ENCODE results near the gene ARFGAP1.

Gene ARFGAP1

DNA sequence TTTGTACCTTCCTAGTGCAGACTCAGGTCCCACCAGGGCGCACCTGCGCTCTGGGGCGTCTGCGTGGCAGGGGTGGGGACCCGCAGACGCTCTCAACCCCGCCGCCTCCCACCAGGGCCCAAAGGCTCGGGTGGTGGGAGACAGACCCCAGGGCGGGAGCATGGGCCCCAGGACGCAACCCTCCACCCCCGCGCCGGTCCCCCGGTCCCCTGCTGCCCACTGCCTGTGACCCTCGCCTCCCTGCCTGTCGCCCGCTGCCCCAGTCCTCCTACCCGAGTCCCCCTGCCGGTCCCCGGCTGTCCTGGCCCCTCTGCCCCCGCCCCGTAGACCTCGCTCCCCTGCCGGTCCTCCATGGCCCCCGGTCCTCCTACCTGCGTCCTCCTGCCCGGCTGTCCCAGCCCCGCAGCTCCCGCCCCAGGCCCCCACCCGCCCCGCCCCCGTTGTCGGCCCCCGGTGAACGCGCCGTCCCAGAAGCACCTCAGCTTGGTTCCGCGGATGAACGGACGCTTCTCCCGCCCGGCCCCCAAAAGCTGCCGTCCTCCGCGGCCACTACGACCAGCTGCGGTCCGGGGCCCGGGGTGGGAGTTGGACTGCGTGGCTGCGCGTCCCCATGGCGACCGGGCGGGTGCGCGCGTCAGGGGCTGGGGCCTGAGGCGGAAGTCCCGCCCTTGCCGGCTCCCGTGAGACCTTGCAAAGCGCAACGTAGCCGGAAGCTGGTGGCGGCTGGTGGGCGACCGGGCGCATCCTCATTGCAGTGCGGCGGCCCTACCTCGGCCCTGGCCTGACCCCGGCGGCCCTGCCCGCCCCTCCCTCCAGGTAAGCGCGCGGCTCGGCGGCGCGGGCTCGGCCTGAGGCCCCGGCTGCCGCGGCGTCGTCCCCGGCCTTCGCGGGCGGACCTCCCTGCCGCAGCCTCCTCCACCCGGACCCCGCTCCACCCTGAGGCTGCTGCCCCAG is at the start of gene ARFGAP1:
Gene ARFGAP1 (plus strand): TSS at position 709 of the 954 bp plus-strand sequence. CDS start 2,768 bp downstream, outside the sequence.
- peak; percentile 63 for DNase-seq (ENCODE audit: low read depth)

DNA sequence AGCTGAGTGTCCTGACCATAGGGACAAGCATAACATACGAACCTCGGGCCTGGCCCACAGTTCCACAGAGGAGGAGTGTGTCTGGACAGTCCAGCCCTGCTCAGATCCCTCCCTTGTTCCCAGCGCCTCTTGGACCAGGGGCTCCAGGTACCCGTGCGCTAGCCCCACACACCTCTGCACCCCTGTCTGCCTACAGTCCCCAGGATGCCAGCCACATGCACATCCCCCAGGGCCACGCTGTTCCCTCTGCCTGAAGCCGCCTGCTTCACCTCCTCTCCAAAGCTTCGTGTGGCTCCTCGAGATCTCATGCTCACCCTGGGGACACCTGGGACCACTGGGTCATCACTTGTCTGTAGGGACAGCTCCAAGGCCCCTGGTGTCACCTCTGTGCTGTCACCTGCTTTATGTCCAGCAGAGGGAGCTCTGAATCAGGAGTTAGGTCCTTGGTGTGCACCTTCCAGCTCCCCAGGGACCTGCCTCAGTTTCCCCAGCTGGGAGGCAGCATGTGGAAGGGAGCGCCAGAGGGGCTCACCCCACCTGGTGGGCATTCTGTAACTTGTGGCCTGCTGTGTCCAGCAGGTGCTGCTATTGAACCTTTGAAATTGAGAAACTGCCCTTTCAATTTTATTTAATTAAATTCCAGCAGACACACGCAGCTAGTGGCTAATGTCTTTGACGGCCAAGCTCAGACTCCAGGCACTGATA is 49.3 kb upstream of the ARFGAP1 start:
- no peak for DNase-seq (ENCODE audit: low read depth)

DNA sequence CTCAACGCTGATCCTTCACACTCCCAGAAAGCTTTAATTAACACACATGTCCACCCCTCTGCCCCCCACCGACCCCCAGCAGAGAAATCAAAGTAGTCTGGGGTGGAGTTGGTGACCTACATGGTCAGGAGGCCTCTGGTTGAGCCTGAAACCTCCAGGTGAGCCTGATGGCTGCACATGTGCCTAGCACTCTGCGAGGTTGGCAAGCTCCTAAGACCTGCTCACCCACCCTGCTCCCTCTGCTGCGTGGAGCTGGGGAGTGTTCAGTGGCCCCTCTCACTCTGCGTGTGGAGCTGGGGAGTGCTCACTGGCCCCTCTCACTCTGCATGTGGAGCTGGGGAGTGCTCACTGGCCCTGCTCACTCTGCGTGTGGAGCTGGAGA is 48.8 kb upstream of the ARFGAP1 start:
- no peak for DNase-seq (ENCODE audit: low read depth)

DNA sequence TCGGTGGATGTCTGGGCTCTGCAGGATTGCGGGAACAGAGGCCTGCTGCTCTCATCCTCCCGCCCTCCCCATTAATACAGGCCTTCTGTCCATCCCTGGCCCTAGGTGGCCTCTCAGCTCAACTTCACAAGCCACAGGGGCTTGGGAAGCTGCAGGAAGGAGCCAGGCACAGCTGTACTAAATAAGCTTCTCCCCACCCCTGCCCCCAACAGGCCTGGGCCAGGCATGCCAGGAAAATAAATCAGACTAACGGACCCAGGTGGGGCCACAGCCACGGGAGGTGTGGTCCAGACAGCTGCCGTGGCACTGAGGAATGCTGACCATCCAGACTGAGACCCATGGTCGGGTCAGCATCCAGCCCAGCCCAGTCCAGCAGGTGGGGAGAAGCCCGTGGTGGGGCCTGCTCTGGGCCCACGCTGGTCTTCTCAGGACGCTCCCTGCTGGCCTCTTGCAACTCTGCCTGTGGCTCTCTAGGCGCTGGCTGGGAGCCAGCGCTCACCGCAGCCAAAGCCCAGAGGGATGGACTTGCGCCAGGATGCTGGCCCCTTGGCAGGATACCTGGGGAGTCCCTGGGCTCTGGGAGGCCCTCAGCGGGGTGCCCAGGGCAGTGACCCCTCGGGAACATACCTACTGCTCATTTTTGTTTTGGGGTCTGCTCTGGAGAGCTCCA is 48.1 kb upstream of the ARFGAP1 start:
- no peak for DNase-seq (ENCODE audit: low read depth)

DNA sequence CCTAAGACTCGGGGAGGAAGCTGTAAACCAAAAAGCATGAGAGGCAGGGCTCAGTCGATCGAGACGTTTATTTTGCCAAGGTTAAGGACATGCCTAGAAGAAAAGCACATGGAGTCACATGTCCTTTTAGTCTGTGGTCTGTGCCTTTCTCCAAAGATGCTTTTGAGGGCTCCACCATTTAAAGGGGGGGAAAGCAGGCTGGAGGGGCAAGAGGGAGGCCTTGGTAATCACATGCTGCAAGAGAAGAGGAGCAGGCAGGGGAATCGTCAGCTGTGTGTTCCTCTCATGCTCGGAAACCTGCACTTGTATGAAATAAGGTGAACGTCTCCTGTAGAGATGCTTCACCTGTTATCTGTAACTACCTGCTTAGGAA is 47.5 kb upstream of the ARFGAP1 start:
- no peak for DNase-seq (ENCODE audit: low read depth)

DNA sequence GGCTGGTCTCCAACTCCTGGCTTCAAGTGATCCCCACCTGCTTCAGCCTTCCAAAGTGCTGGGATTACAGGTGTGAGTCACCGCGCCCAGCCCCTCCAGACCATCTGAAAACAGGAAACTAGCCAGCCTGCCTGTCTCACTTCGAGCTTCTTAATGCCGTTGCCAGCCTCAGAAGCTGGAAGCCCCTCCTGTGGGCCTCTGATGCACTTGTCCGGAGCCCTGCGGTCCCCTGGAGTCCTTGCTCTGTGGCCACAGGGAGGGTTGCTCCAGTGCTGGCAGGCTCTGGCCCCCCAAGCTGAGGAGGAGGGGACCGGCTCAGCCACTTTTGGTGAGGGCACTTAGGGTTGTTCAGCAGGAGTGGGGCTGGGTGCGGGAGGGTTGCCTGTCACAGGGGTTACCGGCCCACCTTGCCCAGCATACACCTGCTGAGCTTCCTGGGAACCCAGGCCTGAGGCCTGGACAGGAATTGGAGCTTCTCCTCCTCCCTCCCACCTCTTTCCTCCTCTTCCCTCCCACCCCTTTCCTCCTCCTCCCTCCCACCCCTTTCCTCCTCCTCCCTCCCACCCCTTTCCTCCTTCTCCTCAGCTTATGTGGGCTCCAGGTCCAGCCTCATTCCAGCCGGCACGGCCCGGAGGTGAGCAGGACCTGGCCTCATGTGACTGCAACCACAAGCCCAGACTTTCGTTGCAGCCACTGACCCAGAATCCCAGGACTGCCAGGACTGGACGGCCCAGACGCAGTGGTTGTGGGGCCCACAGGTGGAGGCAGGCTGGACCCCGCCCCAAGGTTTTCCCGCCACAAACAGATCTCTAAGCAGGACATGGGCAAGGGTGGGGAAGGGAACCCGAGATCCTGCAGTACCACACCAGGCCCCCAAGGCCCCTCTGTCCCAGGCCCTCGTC is 46.3 kb upstream of the ARFGAP1 start:
- no peak for DNase-seq (ENCODE audit: low read depth)

DNA sequence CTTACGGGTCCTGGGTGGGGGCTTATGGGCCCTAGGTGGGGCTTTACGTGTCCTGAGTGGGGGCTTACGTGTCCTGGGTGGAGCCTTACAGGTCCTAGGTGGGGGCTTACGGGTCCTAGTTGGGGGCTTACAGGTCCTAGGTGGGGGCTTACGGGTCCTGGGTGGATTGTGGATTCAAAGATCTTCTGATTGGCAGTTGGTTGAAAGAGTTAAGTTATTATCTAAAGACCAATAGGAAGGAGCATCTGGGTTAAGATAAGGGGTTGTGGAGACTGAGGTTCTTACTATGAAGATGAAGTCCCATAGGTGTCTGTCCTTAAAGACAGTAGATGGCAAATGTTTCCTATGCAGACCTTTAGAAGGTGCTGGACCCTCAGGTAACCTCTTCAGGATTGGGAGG is 45.4 kb upstream of the ARFGAP1 start:
- no peak for DNase-seq (ENCODE audit: low read depth)

DNA sequence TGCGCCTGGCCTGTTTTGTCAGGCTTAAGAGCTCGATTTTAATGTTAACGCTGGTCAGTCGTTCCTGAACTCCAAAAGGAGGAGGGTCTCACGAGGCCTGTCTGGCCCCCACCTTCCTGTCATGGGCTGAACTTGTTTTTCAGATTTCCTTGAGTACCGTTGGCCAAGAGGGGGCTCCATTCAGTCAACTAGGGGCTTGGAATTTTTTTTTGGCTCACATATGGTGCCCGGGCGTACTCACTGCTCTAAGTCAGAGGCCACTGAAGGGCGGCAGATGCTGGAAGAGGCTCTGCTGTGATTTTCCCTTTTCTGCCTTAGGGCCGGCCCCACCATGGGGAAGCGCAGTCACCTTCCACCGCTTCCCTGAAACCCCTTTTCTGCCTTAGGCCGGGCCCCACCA is 43.8 kb upstream of the ARFGAP1 start:
- DNase-seq (ENCODE audit: low read depth), result no peak

DNA sequence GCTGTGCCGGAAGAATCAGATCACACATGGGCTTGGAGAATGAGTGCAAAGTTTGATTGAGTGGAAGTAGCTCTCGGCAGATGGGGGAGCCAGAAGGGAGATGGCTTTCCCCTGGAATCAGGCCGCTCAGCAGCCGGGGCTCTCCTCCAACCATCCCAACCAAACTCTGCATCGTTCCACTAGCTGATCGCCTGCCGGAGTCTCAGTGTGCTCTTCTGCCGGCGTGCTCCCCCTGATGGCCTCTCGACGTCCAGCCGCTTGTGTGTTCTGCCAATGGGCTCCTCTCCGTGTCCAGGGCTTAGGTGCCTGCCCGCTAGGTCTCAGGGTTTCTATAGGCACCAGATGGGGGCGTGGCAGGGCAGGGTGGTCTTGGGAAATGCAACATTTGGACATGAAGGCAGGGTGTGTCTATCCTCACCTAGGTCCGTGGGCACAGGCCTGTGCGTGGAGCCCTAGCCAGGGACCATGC is 41.8 kb upstream of the ARFGAP1 start:
- peak; percentile 41 for DNase-seq (ENCODE audit: low read depth)

DNA sequence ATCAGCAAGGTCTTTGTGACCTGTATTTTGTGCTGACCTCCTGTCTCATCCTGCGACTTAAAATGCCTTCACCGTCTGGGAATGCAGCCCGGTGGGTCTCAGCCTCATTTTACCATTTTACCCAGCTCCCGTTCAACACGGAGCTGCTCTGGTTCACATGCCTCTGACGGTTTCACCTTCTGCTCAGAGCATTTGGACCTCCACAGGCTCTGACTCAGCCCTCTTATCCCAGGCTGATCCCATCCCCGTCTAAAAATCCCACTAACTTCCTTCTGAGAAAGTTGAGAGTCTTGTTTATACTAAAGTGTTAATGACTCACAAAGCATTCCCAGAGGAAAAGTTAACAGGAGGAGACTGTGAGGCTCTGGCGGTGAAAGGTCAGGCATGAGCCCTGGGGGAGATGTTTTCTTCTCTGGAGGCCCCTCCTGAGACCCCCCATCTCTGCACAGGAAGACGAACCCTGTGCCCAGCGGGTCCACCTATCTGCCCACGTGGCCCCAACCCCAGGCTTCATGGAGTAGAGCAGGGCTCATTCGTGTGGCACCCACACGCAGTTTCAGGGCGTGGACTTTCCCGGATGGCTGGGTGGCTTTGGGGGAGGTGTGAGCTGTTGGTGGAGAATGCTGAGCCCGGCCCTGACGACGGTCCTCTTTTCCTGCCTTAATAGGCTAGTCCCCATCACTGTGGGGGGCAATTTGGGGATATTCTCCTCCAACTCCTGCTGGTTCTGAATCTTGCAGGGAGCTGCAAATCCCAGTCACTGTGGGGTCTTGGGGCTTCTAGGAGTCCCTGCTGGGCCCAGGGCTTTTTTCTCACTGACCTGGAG is 40.2 kb upstream of the ARFGAP1 start:
- DNase-seq (ENCODE audit: low read depth), result peak; percentile 43

DNA sequence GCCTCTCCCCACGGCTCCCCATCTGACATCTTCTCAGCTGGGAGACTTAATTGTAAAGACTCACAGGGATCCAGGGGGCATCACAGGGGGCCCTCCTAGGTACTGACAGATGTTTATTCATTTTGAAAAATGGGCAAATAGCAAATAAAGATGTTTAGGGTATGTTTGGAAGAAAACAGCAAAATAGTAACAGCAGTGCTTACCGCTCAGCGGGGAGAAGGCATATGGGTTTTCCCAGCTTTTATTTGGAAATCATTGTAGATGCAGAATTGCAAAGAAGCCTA is 39.6 kb upstream of the ARFGAP1 start:
- no peak for DNase-seq (ENCODE audit: low read depth)

DNA sequence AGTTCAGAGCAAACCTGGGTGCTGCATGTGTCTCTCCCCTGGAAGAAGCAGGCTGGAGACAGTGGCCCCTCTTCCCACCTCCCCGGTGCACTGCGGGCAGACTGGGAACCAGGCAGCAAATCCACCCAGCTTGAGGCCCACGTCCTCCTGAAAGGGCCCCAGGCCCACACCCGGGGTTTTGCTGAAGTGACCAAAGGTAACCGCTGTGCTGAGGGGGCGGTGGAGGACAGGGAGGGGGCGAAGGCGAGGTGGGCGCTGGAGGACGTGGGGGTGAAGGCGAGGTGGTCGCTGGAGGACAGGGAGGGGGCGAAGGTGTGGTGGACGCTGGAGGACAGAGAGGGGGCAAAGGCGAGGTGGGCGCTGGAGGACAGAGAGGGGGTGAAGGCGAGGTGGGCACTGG is 38.7 kb upstream of the ARFGAP1 start:
- DNase-seq (ENCODE audit: low read depth), result no peak

DNA sequence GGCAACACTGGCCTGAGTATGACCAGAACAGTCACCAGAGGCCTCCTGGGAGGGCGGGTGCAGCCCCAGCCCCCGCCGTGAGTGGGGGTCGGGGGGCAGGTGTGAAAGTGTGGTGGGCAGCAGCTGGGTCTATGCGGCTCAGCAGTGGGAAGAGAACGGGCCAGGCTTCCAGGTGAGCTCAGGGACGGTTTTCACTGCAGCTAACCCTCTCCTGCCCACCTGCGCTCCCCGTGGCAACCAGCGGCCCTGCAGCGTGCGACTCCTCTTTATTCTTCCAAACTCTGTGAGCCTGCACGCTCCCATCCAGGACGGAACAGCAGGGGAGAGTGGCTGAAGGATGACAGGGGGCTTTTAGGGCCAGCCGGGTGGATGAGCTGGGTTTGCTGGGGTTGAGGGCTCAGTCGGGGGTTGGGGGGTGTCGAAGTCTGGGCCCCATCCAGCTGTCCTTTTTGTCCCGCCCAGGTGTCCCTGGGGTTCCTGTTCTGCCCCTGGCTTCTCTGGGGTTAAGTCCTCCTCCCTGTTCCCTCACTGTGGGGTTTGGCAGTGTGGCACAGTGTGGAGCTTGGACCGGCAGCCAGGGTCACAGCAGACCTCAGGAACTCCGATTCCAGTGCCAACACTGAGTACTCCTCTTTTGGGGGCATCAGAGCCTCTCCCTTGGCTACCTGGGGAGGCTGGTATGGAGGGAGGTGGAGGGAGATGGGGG is 37.8 kb upstream of the ARFGAP1 start:
- no peak for DNase-seq (ENCODE audit: low read depth)

DNA sequence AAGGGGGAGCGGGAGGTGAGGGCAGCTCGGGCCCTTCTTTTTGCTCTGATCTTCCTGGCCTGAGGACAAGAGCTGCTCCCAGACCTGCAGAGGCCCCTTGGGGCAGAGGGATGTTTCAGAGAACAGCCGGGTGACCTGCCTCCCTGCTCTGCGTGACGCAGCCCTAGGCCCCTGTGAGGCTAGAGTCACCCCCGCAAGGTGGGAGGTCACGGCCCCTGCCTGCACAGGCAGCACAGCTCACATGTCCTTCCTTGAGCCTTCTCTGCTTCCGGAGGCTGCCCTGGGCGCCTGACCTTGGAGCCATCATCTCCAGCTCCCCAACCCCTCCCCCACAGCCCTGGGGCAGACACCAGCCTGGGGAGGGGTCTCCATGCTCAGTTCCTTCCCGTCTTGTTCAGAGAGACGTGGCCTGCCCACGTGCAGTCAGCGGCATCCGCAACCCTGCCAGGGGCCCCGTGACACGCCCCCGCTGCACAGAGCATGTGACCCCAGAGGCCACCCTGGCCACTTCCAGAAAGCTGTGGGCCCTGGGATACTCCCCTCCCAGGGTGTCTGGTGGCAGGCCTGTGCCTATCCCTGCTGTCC is 37.1 kb upstream of the ARFGAP1 start, which contains the start of gene BIRC7:
Gene BIRC7 (plus strand): TSS at position 507 of the 585 bp plus-strand sequence. CDS start 192 bp downstream, outside the sequence.
- DNase-seq (ENCODE audit: low read depth), result no peak

DNA sequence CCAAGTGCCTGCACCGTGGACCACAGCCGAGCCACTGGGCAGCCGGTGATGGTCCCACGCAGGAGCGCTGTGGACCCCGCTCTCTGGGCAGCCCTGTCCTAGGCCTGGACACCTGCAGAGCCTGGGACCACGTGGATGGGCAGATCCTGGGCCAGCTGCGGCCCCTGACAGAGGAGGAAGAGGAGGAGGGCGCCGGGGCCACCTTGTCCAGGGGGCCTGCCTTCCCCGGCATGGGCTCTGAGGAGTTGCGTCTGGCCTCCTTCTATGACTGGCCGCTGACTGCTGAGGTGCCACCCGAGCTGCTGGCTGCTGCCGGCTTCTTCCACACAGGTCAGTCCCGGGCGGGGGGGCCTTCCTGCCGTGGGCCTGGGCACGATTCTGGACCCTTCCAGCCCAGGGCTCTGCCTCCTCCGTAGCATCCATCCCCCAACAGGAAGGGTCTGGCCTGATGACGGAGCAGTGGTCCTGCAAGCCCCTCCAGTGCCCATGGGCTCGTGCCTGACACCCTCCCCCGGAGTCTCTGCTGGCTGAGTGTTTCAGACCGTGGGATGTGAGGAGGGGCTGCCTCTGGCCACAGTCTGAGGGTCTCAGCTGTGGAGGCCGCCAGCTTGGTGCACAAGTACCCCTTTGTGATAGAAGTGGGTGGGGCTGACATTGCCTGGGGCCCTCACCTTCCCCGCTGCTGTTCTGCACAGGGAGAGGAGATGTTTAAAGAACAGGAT is 36.3 kb upstream of the ARFGAP1 start:
- DNase-seq (ENCODE audit: low read depth), result no peak

DNA sequence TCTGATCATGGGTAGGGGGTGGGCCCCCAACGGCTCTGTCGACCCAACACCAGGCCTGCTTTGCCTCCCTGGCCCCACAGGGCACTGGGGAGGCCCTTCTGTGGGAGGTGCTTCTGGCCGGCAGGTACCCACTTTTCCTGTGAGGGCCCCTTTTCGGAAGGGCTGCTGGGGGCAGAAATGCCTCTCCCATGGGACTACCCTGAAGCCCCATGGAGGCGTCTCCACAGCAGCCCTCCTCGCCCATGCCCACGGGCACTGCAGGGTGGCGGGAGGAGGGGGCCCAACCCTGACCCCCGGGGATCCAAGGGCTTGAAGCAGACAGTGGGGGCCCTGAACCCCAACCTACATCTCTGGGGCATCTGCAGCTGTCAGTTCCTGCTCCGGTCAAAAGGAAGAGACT is 34.6 kb upstream of the ARFGAP1 start:
- DNase-seq (ENCODE audit: low read depth), result no peak

DNA sequence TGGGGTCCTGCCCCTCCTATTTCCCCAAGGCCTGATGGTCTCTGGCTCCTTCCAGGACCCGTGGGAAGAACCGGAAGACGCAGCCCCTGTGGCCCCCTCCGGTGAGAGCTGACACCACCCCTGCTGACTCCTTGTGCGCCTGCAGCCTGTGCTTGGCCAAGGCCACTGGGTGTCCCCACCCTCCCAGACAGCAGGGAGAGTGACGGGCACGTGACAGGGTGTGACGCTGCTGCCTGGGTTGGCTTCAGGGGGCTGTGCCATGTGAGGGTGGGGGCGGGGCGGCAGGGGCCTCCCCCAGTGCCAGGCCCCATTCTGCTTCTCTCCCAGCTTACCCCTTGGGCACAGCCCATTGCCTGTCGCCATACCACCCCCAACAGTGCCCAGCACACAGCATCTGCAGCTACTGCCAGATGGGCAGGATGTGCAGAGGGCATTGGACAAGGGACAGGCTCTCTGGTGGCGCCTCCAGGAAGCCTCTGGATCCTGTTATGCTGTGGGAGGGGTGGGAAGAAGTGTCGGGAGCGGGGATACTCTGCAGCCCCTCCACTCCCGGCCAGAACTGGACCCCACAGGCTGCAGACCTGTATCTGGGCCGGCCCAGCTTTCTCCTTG is 34.0 kb upstream of the ARFGAP1 start:
- no peak for DNase-seq (ENCODE audit: low read depth)

DNA sequence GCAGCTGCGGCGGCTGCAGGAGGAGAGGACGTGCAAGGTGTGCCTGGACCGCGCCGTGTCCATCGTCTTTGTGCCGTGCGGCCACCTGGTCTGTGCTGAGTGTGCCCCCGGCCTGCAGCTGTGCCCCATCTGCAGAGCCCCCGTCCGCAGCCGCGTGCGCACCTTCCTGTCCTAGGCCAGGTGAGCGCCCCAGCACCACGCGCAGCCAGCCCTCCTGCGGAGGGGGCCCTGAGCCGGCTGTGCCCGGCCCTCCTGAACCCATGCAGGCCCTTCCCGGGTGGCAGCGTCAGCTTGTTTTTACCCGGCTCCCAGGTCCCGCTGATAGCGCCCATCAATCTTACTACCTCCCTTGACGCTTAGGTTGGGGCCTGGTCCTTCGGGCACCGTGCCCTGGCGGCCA is 33.2 kb upstream of the ARFGAP1 start:
- DNase-seq (ENCODE audit: low read depth), result no peak

DNA sequence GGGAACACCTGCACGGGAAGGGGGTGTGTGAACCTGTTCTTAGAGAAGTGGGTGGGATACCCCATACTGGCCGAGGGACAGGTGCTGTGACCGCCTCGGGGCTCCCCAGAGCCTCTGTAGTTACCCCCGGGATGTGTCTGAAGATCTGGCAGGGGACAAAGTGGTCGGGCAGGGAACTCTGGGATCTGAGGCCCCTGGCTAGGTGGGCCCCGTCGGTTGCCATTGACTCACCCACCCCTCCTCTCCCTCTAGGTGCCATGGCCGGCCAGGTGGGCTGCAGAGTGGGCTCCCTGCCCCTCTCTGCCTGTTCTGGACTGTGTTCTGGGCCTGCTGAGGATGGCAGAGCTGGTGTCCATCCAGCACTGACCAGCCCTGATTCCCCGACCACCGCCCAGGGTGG is 32.6 kb upstream of the ARFGAP1 start:
- no peak for DNase-seq (ENCODE audit: low read depth)

All from fibroblast of the conjunctiva (primary cell).